ENCODE results near the gene WDR83.
"Not testable (repeated sequence)": the region's sequence is repeated elsewhere in the genome, so short reads cannot be mapped to it uniquely, and the experiment has no call there.

Gene WDR83

GRCh38 chr19:12666265-12667048 lies at the start of gene WDR83, which contains the start of gene MAN2B1:
Gene WDR83, plus strand, starts transcription at chr19:12666807. Its CDS starts 2,984 bp downstream, at chr19:12669791.
Gene MAN2B1, minus strand, starts transcription at chr19:12666742. Its CDS starts 41 bp downstream, at chr19:12666701.
- DNase-seq (ENCODE audit: low spot score): peak; percentile 96

DNA sequence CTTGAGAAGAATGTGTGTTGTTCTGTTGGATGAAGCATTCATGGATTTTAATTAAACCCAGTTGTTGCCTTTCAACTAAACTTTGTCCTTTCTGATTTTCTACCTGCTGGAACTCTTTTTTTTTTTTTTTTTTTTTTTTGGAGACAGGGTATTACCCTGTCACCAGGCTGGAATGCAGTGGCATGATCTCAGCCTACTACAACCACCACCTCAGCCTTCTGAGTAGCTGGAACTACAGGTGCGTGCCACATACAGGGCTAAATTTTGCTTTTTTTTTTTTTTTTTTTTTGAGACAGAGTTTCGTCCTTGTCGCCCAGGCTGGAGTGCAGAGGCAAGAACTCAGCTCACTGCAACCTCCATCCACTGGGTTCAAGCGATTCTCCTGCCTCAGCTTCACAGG lies 49.0 kb upstream of the WDR83 start:
- DNase-seq (ENCODE audit: low spot score): no peak

GRCh38 chr19:12621253-12622024 lies 45.2 kb upstream of the WDR83 start:
- DNase-seq (ENCODE audit: low spot score): not testable (repeated sequence)

DNA sequence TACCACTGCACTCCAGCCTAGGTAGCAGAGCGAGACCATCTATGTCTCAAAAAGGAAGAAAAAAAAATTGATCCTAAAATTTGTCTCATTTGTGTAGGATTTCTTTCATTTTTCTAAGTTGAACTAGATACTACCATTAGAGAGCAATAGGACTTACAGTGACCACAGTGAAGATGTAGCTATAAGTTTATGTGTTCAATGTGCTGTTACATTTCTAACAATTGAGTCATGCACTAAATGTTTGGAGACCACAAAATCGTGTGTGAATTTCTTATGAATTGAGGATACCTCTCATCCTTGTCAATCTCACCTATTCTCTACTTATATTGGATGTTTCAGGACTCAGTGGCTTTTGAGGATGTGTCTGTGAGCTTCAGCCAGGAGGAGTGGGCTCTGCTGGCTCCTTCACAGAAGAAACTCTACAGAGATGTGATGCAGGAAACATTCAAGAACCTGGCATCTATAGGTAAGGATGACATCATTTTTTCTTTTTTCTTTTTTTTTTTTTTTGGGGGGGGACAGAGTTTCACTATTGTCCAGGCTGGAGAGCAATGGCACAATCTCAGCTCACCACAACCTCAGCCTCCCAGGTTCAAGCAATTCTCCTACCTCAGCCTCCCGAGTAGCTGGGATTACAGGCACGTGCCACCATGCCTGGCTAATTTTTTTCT lies 43.1 kb upstream of the WDR83 start:
- DNase-seq (ENCODE audit: low spot score): no peak

GRCh38 chr19:12626958-12627357 lies 39.6 kb upstream of the WDR83 start:
- no peak for DNase-seq (ENCODE audit: low spot score)

DNA sequence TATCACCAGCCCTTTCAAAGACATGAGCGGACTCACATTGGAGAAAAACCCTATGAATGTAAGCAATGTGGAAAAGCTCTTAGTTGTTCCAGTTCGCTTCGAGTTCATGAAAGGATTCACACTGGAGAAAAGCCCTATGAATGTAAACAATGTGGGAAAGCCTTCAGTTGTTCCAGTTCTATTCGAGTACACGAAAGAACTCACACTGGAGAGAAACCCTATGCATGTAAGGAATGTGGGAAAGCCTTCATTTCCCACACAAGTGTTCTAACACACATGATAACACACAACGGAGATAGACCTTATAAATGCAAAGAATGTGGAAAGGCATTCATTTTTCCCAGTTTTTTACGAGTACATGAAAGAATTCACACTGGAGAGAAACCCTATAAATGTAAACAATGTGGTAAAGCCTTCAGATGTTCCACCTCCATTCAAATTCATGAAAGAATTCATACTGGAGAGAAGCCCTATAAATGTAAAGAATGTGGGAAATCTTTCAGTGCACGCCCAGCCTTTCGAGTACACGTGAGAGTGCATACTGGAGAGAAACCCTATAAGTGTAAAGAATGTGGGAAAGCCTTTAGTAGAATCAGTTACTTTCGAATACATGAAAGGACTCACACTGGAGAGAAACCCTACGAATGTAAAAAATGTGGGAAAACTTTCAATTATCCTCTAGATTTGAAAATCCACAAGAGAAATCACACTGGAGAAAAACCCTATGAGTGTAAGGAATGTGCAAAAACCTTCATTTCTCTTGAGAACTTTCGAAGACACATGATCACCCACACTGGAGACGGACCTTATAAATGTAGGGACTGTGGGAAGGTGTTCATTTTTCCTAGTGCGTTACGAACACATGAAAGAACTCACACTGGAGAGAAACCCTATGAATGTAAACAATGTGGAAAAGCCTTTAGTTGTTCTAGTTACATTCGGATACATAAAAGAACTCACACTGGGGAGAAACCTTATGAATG lies 38.3 kb upstream of the WDR83 start:
- no peak for DNase-seq (ENCODE audit: low spot score)

DNA sequence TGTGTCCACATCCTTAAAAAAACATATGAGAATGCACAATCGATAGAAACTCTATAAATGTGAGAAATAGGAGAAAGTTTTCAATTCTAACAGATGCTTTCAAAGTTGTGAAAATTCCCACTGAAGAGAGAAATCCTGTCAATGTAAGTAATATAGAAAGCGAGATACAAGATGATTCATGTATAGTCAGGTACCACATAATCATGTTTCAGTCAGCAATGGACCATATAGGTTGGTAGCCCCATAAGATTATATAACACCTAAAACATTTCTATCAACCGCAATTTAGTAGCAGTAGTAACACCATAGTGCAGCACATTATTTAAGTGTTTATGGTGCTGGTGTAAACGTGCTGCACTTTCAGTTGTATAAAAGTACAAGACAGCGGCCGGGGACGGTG lies 37.4 kb upstream of the WDR83 start:
- DNase-seq (ENCODE audit: low spot score): no peak

DNA sequence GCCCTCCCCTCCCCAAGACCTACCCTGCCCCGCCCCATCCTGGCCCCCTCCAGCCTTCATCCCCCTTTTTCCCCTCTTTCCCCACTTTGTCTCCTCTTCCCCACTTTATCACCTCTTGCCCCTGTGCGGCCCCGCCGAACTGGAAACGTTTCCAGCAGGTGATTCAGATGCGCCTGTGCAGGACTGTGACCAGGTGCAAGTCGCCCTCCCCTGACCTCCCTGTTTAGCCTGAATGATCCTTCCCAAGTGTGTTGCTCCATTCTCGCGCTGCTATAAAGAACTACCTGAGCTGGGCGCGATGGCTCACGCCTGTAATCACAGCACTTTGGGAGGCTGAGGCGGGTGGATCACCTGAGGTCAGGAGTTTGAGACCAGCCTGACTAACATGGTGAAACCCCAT lies 30.0 kb upstream of the WDR83 start:
- no peak for DNase-seq (ENCODE audit: low spot score)

- no peak for DNase-seq (ENCODE audit: low spot score)
Measured at GRCh38 chr19:12638611-12639182, 27.9 kb upstream of the WDR83 start.

DNA sequence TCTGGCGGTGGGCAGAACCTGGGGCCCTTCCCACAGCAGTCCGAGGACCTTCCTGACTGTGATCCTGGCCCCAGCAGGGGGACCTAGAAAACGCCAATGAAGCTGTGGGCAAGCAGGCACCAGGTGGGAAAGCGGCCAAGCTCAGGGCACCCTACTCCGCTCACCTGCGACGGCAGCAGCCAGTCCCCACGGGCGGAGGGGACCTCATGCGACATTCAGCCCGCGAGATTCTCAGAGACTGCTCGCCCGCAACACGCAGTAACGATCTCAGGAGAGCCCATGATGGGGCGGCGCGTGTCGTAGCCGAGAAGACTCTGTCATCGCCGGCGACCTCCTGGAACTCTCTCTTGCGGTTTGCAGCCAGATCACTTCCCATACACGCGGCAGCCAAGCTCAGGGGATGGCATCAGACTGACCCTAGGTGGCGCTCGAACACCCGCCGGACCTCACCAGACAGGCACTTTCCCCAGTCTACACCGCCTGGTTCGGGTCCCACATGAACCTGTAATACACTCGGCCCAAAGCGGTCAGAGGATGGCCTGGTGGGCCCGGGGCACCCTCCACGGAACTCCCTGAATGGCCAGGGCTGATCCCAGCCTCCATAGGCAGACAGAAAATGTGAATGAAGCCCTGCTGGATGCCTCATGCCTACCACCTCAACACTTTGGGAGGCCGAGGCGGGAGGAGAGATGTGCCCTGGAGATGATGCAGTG lies 26.6 kb upstream of the WDR83 start:
- DNase-seq (ENCODE audit: low spot score): peak; percentile 92

GRCh38 chr19:12641456-12641855 lies 25.2 kb upstream of the WDR83 start:
- DNase-seq (ENCODE audit: low spot score): no peak

- no peak for DNase-seq (ENCODE audit: low spot score)
Measured at GRCh38 chr19:12642506-12642905, 24.1 kb upstream of the WDR83 start.

GRCh38 chr19:12643716-12644115 lies 22.9 kb upstream of the WDR83 start:
- DNase-seq (ENCODE audit: low spot score): not testable (repeated sequence)

DNA sequence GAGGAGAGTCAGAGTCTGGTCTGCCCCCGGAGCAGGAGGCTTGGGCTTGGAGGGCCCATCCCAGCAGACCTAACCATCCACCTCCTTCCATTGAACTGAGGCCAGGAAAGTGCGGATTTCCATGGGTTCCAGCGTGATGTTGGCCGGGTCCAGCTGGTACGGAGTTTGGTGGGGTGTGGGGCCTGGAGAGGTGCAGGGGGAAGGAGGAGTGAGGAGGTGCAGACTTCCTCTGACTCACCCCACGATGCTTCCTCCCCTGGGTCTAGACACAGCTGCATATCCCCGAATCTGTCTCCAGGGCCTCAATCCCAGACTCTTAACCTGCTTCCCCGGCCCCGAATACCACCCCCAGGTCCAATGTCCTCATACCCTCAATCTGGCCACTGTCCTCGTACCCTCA lies 20.1 kb upstream of the WDR83 start:
- DNase-seq (ENCODE audit: low spot score): peak; percentile 12

GRCh38 chr19:12647047-12647446 lies 19.6 kb upstream of the WDR83 start:
- DNase-seq (ENCODE audit: low spot score): no peak

DNA sequence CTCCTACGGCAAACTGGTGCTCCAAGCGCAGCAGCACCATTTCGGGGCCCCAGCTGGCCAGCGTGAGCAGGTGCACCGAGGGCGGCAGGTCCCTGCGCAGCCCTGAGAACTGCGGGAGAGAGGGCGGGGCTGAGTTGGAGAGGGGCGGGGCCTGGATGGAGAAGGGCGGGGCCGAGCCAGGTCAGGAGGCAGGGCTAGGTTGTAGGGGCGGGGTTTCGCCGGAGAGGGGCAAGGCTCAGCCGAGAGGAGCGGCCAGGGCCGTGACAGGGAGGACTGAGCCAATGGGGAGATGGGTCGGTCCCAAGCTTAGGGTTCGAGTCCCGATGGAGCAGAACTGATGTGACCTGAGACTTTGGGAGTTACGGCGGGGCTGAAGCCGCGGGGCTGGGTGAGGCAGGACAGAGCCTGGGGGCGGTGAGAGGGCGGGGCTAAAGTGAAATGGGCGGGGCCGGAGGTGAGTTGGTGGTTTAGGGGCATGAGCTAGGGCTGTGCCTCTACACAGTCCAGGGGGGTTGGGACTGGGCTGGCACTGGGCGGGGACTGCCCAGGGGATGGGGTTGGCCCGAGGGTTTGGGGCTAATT lies 19.0 kb upstream of the WDR83 start:
- peak; percentile 78 for DNase-seq (ENCODE audit: low spot score)

DNA sequence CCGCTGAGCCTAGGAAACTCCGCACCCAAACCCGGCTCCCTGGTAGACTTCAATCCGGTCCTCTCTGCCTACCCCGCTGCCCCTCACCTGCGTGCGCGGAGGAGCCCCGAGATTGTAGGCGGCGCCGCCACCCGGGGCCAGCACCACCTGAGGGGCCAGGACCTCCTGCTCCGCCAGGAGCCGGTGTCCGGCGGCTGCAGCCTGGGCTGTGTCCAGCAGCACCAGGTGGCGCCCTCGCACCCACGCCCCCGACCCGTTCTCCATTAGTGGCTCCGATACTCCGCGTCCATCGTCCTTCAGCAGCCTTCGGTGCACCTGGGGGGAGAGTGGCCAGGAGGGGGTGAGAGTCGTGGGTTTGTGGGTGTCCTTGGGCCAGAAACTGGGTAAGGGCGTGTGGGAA lies 18.5 kb upstream of the WDR83 start:
- peak; percentile 25 for DNase-seq (ENCODE audit: low spot score)

GRCh38 chr19:12649941-12650340 lies 16.7 kb upstream of the WDR83 start:
- no peak for DNase-seq (ENCODE audit: low spot score)

- no peak for DNase-seq (ENCODE audit: low spot score)
Measured at GRCh38 chr19:12652219-12652618, 14.4 kb upstream of the WDR83 start.

GRCh38 chr19:12655546-12655945 lies 11.1 kb upstream of the WDR83 start:
- no peak for DNase-seq (ENCODE audit: low spot score)
